Activated naive CD8-positive, alpha-beta T cell treated with anti-CD3 and anti-CD28 coated beads, Interleukin-2, amount 50 U/mL, for 24 hours (primary cell): ENCODE data around the gene NCK2.
A peak's percentile ranks its signal among the peaks of the same experiment; 100 is the strongest.

Experiments used
- ATAC-seq: fragments of 150-1000 bp; cut with Tn5 transposase; one replicate; pipeline ENCODE4 v1.10.0; 2021
- DNase-seq: peaks from one replicate; pipeline ENCODE4 v3.0.0; 2021
- H3K27ac Mint-ChIP-seq: one replicate; pipeline ENCODE4 v1.8.0; 2021; ENCODE audit warnings: mild to moderate bottlenecking, mixed read lengths
- H3K27me3 Mint-ChIP-seq: one replicate; pipeline ENCODE4 v1.8.0; 2021; ENCODE audit warnings: mixed read lengths
- H3K36me3 Mint-ChIP-seq: one replicate; pipeline ENCODE4 v1.8.0; 2021; ENCODE audit warnings: low read depth, mixed read lengths
- H3K4me1 Mint-ChIP-seq: one replicate; pipeline ENCODE4 v1.8.0; 2021; ENCODE audit warnings: mixed read lengths
- H3K4me3 Mint-ChIP-seq: one replicate; pipeline ENCODE4 v1.8.0; 2021; ENCODE audit warnings: mild to moderate bottlenecking, moderate library complexity, mixed read lengths
- H3K9me3 Mint-ChIP-seq: one replicate; pipeline ENCODE4 v1.8.0; 2021; ENCODE audit warnings: mixed read lengths

NCK2 gene

GRCh38 chr2:105934467-105934866 is 189.8 kb downstream of the NCK2 start:
- no peak overlapping the region for H3K4me3 Mint-ChIP-seq
- no peak overlapping the region for H3K27ac Mint-ChIP-seq
- DNase-seq (peak; percentile 29), ATAC-seq (peak; percentile 84)
- no peaks in the 10 kb centered on the region for H3K27me3 Mint-ChIP-seq
- peaks cover 5% of the 10 kb centered on the region for H3K9me3 Mint-ChIP-seq
- H3K36me3 Mint-ChIP-seq: peaks cover 2% of the 10 kb centered on the region
- H3K4me1 Mint-ChIP-seq: peaks cover 13% of the 10 kb centered on the region

GRCh38 chr2:105935063-105935462 is 190.4 kb downstream of the NCK2 start:
- no peaks in the 10 kb centered on the region for H3K27me3 Mint-ChIP-seq
- peak; percentile 70 for ATAC-seq

GRCh38 chr2:105936954-105937353 is 192.2 kb downstream of the NCK2 start:
- Mint-ChIP-seq H3K27me3 (no peaks in the 10 kb centered on the region), H3K4me1 (peaks cover 4% of the 10 kb centered on the region), H3K27ac (no peak overlapping the region), H3K36me3 (peaks cover 4% of the 10 kb centered on the region), H3K4me3 (no peak overlapping the region), H3K9me3 (peaks cover 5% of the 10 kb centered on the region)
- DNase-seq: no peak
- ATAC-seq: no peak

More at GRCh38 chr2:105935063-105935462, 190.4 kb downstream of the NCK2 start:
- peaks cover 5% of the 10 kb centered on the region for H3K9me3 Mint-ChIP-seq
- no peak overlapping the region for H3K4me3 Mint-ChIP-seq
- no peak for DNase-seq
- peaks cover 9% of the 10 kb centered on the region for H3K4me1 Mint-ChIP-seq
- H3K36me3 Mint-ChIP-seq: peaks cover 4% of the 10 kb centered on the region
- H3K27ac Mint-ChIP-seq: no peak overlapping the region

- Mint-ChIP-seq H3K4me1 (peaks cover 2% of the 10 kb centered on the region), H3K9me3 (peaks cover 5% of the 10 kb centered on the region), H3K4me3 (no peak overlapping the region), H3K27me3 (no peaks in the 10 kb centered on the region), H3K36me3 (peaks cover 4% of the 10 kb centered on the region), H3K27ac (no peak overlapping the region)
- DNase-seq (no peak), ATAC-seq (no peak)
Observed at GRCh38 chr2:105937498-105938097, 192.9 kb downstream of the NCK2 start.
